Activated CD8-positive, alpha-beta memory T cell treated with anti-CD3 and anti-CD28 coated beads for 24 hours (primary cell): ENCODE measurements around the gene KMT2C.

ENCODE experiments used
- DNase-seq: peaks from one replicate; pipeline ENCODE4 v3.0.0-alpha.2; 2020

KMT2C gene

GRCh38 chr7:152131981-152132494 lies 303.8 kb downstream of the KMT2C start:
- no peak for DNase-seq

- DNase-seq, result no peak
Measured at GRCh38 chr7:152130658-152131590, 304.9 kb downstream of the KMT2C start.

GRCh38 chr7:152129682-152130081 lies 306.1 kb downstream of the KMT2C start:
- DNase-seq, result no peak

- DNase-seq, result no peak
Measured at GRCh38 chr7:152128741-152129461, 306.9 kb downstream of the KMT2C start.

- DNase-seq, result no peak
Measured at GRCh38 chr7:152128252-152128651, 307.6 kb downstream of the KMT2C start.

- DNase-seq, result no peak
Measured at GRCh38 chr7:152127229-152127628, 308.6 kb downstream of the KMT2C start.

GRCh38 chr7:152126741-152127140 lies 309.1 kb downstream of the KMT2C start:
- DNase-seq, result no peak

GRCh38 chr7:152122540-152122939 lies 313.3 kb downstream of the KMT2C start:
- no peak for DNase-seq

GRCh38 chr7:152121432-152121831 lies 314.4 kb downstream of the KMT2C start:
- DNase-seq, result no peak

GRCh38 chr7:152120776-152121175 lies 315.0 kb downstream of the KMT2C start:
- no peak for DNase-seq

- no peak for DNase-seq
Measured at GRCh38 chr7:152120210-152120609, 315.6 kb downstream of the KMT2C start.

GRCh38 chr7:152117356-152117755 lies 318.4 kb downstream of the KMT2C start:
- DNase-seq, result no peak

GRCh38 chr7:152115021-152115718 lies 320.6 kb downstream of the KMT2C start:
- DNase-seq, result no peak

GRCh38 chr7:152112829-152113228 lies 323.0 kb downstream of the KMT2C start:
- no peak for DNase-seq

- no peak for DNase-seq
Measured at GRCh38 chr7:152108359-152108758, 327.4 kb downstream of the KMT2C start.

GRCh38 chr7:152107945-152108344 lies 327.9 kb downstream of the KMT2C start:
- DNase-seq, result no peak

- no peak for DNase-seq
Measured at GRCh38 chr7:152106990-152107389, 328.8 kb downstream of the KMT2C start.

GRCh38 chr7:152105205-152105604 lies 330.6 kb downstream of the KMT2C start:
- no peak for DNase-seq

GRCh38 chr7:152103691-152104090 lies 332.1 kb downstream of the KMT2C start:
- no peak for DNase-seq

GRCh38 chr7:152103066-152103465 lies 332.7 kb downstream of the KMT2C start:
- no peak for DNase-seq

- DNase-seq, result no peak
Measured at GRCh38 chr7:152097330-152097729, 338.5 kb downstream of the KMT2C start.

- DNase-seq, result no peak
Measured at GRCh38 chr7:152095771-152096170, 340.0 kb downstream of the KMT2C start.

- DNase-seq, result no peak
Measured at GRCh38 chr7:152093717-152094116, 342.1 kb downstream of the KMT2C start.
